HEK293 (cell line): Measurements from ENCODE around the gene ZNF555.

Source experiments
- CTCF ChIA-PET: fragments of 350-600 bp; formaldehyde crosslinking; extraction: SDS; loops from one replicate; lab custom pipeline; 2021; ENCODE audit warnings: antibody characterized with exemption; lab: Yijun Ruan, JAX
- POLR2A ChIA-PET: fragments of 300-600 bp; formaldehyde crosslinking; extraction: SDS; loops from one replicate; lab custom pipeline; 2020; ENCODE audit warnings: antibody characterized with exemption, inconsistent platforms; lab: Yijun Ruan, JAX
- H3K27ac ChIP-seq: fragments of 200-500 bp; sonication (Bioruptor generic); 2 replicates; pipeline ENCODE4 v1.5.1; 2014; ENCODE audit warnings: low read depth, low read length, control low read depth, inconsistent platforms; ENCODE audit errors: extremely low read depth
- H3K36me3 ChIP-seq, 2 experiments: fragments of 200-500 bp in 1 of 2; sonication (Bioruptor generic) in 1 of 2; 1 replicate in 1 of 2; 2 replicates in 1 of 2; pipeline ENCODE4 v1.5.1; 2014 to 2017; ENCODE audit warnings: inconsistent platforms in 2 of 2, low read length in 2 of 2; ENCODE audit not compliant: control insufficient read depth in 2 of 2, insufficient read depth in 1 of 2
- H3K4me1 ChIP-seq: fragments of 200-500 bp; sonication (Bioruptor generic); 2 replicates; pipeline ENCODE4 v1.5.1; 2014; ENCODE audit warnings: mild to moderate bottlenecking, low read length, inconsistent platforms; ENCODE audit not compliant: control insufficient read depth, insufficient read depth
- H3K4me3 ChIP-seq: 2 replicates; pipeline ENCODE4 v1.5.1; 2011; ENCODE audit warnings: low read depth, mild to moderate bottlenecking, control low read depth, low read length, moderate library complexity
- H3K9me3 ChIP-seq: fragments of 200-500 bp; sonication (Bioruptor generic); 2 replicates; pipeline ENCODE4 v1.5.1; 2014; ENCODE audit warnings: low read depth, low read length, inconsistent platforms; ENCODE audit not compliant: control insufficient read depth, insufficient read depth
- GLIS1 ChIP-seq: fragments of 450-650 bp; formaldehyde crosslinking; IDR thresholded peaks from 2 replicates; pipeline ENCODE4 v1.5.1; 2016; ENCODE audit warnings: missing biosample characterization, missing genetic modification characterization
- IKZF3 ChIP-seq: fragments of 450-650 bp; IDR thresholded peaks from 2 replicates; pipeline ENCODE4 v1.5.0; 2018; ENCODE audit warnings: missing biosample characterization, mild to moderate bottlenecking, missing genetic modification characterization, moderate library complexity
- SP3 ChIP-seq: fragments of 450-650 bp; formaldehyde crosslinking; IDR thresholded peaks from 2 replicates; pipeline ENCODE4 v1.5.1; 2016; ENCODE audit warnings: missing biosample characterization, missing genetic modification characterization
- ZBTB1 ChIP-seq: fragments of 450-650 bp; formaldehyde crosslinking; IDR thresholded peaks from 2 replicates; pipeline ENCODE4 v1.5.1; 2016; ENCODE audit warnings: missing biosample characterization, missing genetic modification characterization
- ZIC2 ChIP-seq: fragments of 450-650 bp; formaldehyde crosslinking; IDR thresholded peaks from 2 replicates; pipeline ENCODE4 v1.5.1; 2016; ENCODE audit warnings: missing biosample characterization, missing genetic modification characterization
- ZNF133 ChIP-seq: fragments of 450-650 bp; formaldehyde crosslinking; IDR thresholded peaks from 2 replicates; pipeline ENCODE4 v1.5.1; 2016; ENCODE audit warnings: missing biosample characterization, missing genetic modification characterization
- ZNF248 ChIP-seq: fragments of 450-650 bp; formaldehyde crosslinking; IDR thresholded peaks from 2 replicates; pipeline ENCODE4 v1.5.1; 2017; ENCODE audit warnings: missing biosample characterization, missing genetic modification characterization
- ZNF623 ChIP-seq: fragments of 450-650 bp; formaldehyde crosslinking; IDR thresholded peaks from 2 replicates; pipeline ENCODE4 v1.5.1; 2016; ENCODE audit warnings: missing biosample characterization, missing genetic modification characterization
- ZNF629 ChIP-seq: fragments of 450-650 bp; formaldehyde crosslinking; IDR thresholded peaks from 2 replicates; pipeline ENCODE4 v1.5.1; 2017; ENCODE audit warnings: missing biosample characterization, missing genetic modification characterization
- ZNF701 ChIP-seq: fragments of 450-650 bp; formaldehyde crosslinking; IDR thresholded peaks from 2 replicates; pipeline ENCODE4 v1.5.1; 2016; ENCODE audit warnings: missing biosample characterization, missing genetic modification characterization
- ZNF768 ChIP-seq: fragments of 450-650 bp; formaldehyde crosslinking; IDR thresholded peaks from 2 replicates; pipeline ENCODE4 v1.5.1; 2018; ENCODE audit warnings: missing biosample characterization, mild to moderate bottlenecking, missing genetic modification characterization
- ZNF785 ChIP-seq: fragments of 450-650 bp; formaldehyde crosslinking; IDR thresholded peaks from 2 replicates; pipeline ENCODE4 v1.5.1; 2016; ENCODE audit warnings: missing biosample characterization, missing genetic modification characterization
- ZNF843 ChIP-seq: fragments of 450-650 bp; formaldehyde crosslinking; IDR thresholded peaks from 2 replicates; pipeline ENCODE4 v1.5.1; 2016; ENCODE audit warnings: missing biosample characterization, missing genetic modification characterization
- ZSCAN30 ChIP-seq: fragments of 450-650 bp; IDR thresholded peaks from 2 replicates; pipeline ENCODE4 v1.5.1; 2018; ENCODE audit warnings: missing biosample characterization, mild to moderate bottlenecking, missing genetic modification characterization, moderate library complexity
- TF ChIP-seq, protein P1 (sequence below): fragments of 450-650 bp; formaldehyde crosslinking; IDR thresholded peaks from 2 replicates; pipeline ENCODE4 v1.5.1; 2016; ENCODE audit warnings: missing biosample characterization, missing genetic modification characterization
- TF ChIP-seq, protein P2 (sequence below): fragments of 450-650 bp; formaldehyde crosslinking; IDR thresholded peaks from 2 replicates; pipeline ENCODE4 v1.5.1; 2016; ENCODE audit warnings: missing biosample characterization, missing genetic modification characterization
- TF ChIP-seq, protein P3 (sequence below): fragments of 450-650 bp; formaldehyde crosslinking; IDR thresholded peaks from 2 replicates; pipeline ENCODE4 v1.5.1; 2016; ENCODE audit warnings: missing biosample characterization, missing genetic modification characterization

Gene ZNF555

DNA sequence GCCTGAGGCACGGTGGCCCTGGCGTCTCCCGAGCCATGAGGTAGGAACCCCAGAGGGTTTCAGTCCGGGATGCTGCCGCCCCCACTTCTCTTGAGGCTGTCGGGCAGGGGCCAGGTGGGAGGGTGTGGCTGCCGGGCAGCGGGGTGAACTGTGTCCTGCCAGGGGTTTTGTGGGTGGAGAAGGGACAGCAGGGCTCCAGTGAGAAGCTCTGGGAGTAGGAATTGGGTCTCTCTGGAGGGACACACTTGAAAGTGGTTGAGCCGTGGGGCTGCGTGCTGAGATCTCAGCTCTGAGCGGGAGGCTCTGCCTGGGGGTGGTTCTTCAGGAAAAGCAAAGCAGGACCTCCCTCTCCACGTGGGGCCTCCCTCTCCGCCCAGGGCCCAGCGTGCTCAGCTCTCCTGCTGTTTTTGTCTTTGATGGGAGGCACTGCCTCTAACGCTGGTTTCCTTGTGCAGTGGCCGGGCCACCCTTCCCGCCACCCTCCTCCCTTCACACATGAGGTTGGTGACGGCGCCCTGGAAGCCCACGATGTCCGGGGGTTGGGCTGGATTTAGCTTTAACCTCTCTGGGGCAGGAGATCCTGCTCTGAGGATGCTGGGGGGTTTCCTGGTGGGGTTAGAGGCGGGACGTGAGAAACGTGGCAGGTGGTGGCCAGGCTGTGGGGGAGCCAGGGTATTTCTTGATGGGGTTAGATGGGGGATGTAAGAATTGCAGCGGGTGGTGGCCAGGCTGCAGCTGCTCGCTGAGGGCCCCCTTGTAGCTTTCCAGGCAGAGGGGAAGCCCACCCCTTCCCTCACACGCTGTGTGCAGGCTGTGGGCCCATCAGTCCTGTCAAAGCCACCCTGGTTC lies 36.9 kb upstream of the ZNF555 start:
- no peaks in the 10 kb centered on the region for H3K9me3 ChIP-seq
- POLR2A ChIA-PET: no interaction called here
- CTCF ChIA-PET: interaction anchor here (0.8 kb wide), 1 partner anchor 16 kb away, joined by 4 read pairs; no protein-coding TSS in a partner anchor

DNA sequence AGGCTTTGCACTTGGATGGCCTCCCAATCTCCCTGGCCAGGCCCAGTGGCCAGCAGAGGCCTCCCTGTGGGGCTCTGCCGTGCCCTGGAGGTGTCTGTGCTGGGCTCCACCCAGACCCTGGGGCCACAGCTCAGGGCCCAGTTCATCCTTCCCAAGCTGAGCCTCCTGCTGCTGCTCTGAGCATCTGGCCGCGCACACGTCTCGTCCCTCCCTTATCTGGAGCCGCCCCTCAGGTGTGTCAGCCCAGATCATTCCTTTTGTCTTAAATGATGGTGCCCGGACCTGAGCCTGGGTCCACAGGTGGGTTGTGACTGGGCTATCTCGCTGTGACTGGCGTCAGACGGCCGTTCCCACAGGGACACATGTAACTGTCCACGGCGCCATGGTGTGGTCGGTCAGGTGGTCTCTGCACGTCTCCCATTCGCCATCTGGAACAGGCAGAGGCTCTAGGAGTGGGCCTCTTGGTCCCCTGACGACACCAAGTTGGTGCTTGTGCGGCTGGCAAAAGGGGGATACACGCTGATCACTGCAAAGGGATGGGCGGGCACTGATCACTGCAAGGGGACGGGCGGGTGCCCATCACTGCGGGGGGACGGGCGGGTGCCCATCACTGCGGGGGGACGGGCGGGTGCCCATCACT lies 35.9 kb upstream of the ZNF555 start:
- Histone ChIP-seq H3K36me3 (peaks cover 7 to 96% of the 10 kb centered on the region in 2 experiments; a peak in 2 of 3 replicates), H3K4me3 (no peak overlapping the region), H3K9me3 (no peaks in the 10 kb centered on the region), H3K4me1 (no peaks in the 10 kb centered on the region), H3K27ac (no peak overlapping the region)
- TF ChIP-seq ZNF768 (tag by site-specific recombination) (no peak), ZNF629 (tag by site-specific recombination) (no peak), ZNF701 (tag by site-specific recombination) (no peak), IKZF3 (tag by site-specific recombination) (no peak), ZSCAN30 (tag by site-specific recombination) (no peak), ZNF843 (no peak), SP3 (tag by site-specific recombination) (no peak), ZNF248 (tag by site-specific recombination) (no peak), ZNF623 (no peak), ZBTB1 (tag by site-specific recombination) (no peak), ZNF785 (tag by site-specific recombination) (no peak)
- TF ChIP-seq, protein P1, sequence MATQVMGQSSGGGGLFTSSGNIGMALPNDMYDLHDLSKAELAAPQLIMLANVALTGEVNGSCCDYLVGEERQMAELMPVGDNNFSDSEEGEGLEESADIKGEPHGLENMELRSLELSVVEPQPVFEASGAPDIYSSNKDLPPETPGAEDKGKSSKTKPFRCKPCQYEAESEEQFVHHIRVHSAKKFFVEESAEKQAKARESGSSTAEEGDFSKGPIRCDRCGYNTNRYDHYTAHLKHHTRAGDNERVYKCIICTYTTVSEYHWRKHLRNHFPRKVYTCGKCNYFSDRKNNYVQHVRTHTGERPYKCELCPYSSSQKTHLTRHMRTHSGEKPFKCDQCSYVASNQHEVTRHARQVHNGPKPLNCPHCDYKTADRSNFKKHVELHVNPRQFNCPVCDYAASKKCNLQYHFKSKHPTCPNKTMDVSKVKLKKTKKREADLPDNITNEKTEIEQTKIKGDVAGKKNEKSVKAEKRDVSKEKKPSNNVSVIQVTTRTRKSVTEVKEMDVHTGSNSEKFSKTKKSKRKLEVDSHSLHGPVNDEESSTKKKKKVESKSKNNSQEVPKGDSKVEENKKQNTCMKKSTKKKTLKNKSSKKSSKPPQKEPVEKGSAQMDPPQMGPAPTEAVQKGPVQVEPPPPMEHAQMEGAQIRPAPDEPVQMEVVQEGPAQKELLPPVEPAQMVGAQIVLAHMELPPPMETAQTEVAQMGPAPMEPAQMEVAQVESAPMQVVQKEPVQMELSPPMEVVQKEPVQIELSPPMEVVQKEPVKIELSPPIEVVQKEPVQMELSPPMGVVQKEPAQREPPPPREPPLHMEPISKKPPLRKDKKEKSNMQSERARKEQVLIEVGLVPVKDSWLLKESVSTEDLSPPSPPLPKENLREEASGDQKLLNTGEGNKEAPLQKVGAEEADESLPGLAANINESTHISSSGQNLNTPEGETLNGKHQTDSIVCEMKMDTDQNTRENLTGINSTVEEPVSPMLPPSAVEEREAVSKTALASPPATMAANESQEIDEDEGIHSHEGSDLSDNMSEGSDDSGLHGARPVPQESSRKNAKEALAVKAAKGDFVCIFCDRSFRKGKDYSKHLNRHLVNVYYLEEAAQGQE: no peak
- TF ChIP-seq, protein P2, sequence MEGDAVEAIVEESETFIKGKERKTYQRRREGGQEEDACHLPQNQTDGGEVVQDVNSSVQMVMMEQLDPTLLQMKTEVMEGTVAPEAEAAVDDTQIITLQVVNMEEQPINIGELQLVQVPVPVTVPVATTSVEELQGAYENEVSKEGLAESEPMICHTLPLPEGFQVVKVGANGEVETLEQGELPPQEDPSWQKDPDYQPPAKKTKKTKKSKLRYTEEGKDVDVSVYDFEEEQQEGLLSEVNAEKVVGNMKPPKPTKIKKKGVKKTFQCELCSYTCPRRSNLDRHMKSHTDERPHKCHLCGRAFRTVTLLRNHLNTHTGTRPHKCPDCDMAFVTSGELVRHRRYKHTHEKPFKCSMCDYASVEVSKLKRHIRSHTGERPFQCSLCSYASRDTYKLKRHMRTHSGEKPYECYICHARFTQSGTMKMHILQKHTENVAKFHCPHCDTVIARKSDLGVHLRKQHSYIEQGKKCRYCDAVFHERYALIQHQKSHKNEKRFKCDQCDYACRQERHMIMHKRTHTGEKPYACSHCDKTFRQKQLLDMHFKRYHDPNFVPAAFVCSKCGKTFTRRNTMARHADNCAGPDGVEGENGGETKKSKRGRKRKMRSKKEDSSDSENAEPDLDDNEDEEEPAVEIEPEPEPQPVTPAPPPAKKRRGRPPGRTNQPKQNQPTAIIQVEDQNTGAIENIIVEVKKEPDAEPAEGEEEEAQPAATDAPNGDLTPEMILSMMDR (tag by site-specific recombination): no peak
- TF ChIP-seq, protein P3, sequence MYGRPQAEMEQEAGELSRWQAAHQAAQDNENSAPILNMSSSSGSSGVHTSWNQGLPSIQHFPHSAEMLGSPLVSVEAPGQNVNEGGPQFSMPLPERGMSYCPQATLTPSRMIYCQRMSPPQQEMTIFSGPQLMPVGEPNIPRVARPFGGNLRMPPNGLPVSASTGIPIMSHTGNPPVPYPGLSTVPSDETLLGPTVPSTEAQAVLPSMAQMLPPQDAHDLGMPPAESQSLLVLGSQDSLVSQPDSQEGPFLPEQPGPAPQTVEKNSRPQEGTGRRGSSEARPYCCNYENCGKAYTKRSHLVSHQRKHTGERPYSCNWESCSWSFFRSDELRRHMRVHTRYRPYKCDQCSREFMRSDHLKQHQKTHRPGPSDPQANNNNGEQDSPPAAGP: no peak
- ChIA-PET CTCF (no interaction called here), POLR2A (no interaction called here)

More for the DNA sequence above, 36.9 kb upstream of the ZNF555 start:
- Histone ChIP-seq H3K36me3 (peaks cover 7 to 94% of the 10 kb centered on the region in 2 experiments; a peak in 2 of 3 replicates), H3K4me3 (no peak overlapping the region), H3K4me1 (no peaks in the 10 kb centered on the region), H3K27ac (no peak overlapping the region)
- no peak for TF ChIP-seq ZNF133
- TF ChIP-seq GLIS1 (tag by site-specific recombination): peak; percentile 66
- TF ChIP-seq ZIC2 (tag by site-specific recombination): peak; percentile 85
